T-helper 2 cell (primary cell): ENCODE measurements around the gene HRG.
"Not testable (repeated sequence)": the region's sequence is repeated elsewhere in the genome, so short reads cannot be mapped to it uniquely, and the experiment has no call there.

Experiments used
- DNase-seq, 5 experiments: peaks; one replicate each; pipeline versions ENCODE4 v3.0.0 to v3.0.0-alpha.2; 2012 to 2022
- total RNA-seq, 2 donors: gene quantifications; one replicate each; lab custom pipeline; 2026; lab: John Stamatoyannopoulos, UW

Gene HRG, protein sequence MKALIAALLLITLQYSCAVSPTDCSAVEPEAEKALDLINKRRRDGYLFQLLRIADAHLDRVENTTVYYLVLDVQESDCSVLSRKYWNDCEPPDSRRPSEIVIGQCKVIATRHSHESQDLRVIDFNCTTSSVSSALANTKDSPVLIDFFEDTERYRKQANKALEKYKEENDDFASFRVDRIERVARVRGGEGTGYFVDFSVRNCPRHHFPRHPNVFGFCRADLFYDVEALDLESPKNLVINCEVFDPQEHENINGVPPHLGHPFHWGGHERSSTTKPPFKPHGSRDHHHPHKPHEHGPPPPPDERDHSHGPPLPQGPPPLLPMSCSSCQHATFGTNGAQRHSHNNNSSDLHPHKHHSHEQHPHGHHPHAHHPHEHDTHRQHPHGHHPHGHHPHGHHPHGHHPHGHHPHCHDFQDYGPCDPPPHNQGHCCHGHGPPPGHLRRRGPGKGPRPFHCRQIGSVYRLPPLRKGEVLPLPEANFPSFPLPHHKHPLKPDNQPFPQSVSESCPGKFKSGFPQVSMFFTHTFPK
- total RNA-seq = 0 to 0.07 reads per million in 2 donors

DNA sequence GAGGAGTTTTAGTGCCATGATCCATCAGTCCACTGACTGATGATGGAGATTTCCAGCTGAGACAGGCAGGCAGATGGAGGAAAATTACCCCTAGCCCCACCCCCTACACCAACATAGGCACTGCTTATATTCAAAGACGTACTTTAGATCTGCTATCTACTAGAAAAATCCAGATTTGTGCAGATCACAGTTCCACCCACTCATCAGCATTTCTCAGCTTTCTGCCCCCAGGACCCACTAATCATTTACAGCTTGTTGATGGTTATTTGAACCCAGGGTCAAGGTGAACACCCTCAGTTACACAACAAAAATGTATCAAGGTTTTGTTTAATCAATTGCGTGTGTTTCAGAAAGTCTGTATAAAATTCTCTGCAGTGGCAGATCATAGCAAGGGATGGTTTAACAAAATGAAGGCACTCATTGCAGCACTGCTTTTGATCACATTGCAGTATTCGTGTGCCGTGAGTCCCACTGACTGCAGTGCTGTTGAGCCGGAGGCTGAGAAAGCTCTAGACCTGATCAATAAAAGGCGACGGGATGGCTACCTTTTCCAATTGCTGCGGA is at the start of gene HRG:
HRG (plus strand) TSS at position 390 of the 564 bp plus-strand sequence; CDS start at position 408, 18 bp downstream.
- DNase-seq = no peak

DNA sequence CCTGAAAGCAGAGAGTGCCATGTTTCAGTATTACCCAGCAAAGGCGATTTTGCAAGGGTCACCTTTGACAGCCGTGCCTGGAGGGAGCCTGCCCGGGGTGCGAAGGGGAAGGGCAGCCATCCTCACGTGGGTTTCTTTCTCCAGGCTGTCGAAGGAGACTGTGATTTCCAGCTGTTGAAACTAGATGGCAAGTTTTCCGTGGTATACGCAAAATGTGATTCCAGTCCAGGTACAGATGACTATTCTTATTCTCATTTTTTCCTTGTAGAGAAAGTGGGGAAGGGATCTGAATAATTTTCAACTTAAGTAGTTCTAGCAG is 49.6 kb upstream of the HRG start:
- no peak for DNase-seq

DNA sequence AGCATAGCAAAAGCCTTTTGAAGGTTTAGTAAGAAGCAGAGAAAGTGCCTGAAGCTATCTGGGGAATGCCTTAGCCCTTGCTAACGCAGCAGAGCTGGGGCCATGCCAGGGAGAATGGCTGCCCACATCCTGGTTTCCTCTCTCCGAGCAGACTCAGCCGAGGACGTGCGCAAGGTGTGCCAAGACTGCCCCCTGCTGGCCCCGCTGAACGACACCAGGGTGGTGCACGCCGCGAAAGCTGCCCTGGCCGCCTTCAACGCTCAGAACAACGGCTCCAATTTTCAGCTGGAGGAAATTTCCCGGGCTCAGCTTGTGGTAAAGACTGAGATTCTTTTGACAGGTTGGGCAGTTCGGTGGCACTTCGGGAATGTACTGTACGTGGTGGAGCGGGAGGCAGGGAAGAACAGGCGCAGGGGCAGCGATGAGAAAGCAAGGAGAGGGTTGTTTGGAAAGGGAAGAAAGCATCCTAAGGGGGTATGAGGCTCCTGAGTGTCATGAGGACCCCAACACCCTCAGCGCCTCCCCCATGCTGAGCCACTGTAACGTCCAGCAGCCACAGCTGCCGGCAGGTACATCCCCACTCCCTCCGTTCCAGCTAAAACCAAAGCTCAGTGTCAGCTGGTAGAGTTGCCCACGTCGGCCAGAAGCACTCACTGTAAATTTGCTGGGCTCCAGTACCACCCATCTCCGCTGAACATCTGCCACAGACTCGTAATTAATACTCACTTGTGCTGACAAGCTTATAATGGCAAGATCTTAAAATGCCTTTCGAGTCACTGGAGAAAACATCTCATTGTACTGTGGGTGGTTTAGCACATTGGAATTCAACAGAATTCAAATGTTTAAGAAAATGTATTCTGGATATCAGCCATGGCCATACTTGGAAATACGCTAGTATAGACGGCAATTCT is 48.5 kb upstream of the HRG start:
- peak; percentile 62 to 93 (median 76) for DNase-seq

DNA sequence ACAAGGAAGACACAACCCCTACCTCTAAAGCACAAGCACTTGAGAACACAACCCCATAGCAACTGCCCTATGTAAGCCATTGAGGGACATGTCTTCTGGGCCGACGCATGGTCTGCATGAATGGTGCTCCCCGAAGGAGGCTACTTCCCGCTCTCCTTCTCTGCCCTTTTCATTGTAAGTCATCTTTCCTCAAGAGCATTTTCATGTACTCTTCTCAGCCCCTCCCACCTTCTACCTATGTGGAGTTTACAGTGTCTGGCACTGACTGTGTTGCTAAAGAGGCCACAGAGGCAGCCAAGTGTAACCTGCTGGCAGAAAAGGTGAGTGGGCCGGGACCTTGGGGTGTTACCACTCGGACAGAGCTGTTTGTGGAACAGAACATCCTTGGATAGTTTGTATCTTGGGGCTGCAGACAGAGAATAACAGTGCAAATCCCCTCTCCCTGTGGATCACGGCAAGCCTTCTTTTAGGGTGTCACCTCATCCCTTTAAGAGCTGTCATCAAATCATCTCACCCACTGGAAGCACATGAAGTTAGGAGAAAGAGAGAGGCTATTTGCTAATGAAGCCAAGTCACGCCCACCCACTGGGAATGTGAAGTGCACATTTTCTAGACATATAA is 47.4 kb upstream of the HRG start:
- no peak for DNase-seq

DNA sequence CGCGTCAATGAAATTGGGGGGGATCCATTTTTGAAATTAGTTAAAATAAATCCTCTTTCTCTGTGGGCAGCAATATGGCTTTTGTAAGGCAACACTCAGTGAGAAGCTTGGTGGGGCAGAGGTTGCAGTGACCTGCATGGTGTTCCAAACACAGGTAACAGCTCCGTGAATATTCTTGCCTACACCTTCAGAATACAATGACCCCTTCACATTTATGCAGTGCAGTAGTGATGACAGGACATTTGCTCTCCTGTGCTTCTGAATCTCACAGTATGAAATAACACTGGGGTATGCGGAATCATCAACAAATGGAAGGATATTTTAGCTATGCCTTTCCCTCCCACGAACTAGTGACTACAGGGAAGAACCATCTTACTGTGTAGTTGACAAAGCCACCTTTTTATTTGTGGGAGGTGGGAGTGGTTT is 46.0 kb upstream of the HRG start:
- no peak for DNase-seq

DNA sequence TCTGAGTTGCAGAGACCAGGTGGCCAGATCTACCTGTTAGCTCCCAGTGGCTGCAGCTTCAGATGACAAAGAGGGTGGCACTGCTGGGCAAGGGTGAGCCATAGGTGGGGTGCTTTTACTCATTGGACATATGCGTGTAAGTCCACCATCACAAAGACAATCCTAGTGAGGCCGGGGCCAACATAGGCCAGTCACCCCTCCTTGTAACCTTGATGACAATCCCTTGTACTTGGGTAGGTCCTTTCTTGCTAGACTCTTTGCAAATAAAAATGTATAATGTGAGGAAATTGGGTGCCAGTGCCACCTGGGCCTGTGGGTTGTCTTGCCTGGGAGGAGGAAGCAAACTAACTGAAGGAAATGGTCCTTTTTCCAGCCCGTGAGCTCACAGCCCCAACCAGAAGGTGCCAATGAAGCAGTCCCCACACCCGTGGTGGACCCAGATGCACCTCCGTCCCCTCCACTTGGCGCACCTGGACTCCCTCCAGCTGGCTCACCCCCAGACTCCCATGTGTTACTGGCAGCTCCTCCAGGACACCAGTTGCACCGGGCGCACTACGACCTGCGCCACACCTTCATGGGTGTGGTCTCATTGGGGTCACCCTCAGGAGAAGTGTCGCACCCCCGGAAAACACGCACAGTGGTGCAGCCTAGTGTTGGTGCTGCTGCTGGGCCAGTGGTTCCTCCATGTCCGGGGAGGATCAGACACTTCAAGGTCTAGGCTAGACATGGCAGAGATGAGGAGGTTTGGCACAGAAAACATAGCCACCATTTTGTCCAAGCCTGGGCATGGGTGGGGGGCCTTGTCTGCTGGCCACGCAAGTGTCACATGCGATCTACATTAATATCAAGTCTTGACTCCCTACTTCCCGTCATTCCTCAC is 45.4 kb upstream of the HRG start:
- DNase-seq = no peak

DNA sequence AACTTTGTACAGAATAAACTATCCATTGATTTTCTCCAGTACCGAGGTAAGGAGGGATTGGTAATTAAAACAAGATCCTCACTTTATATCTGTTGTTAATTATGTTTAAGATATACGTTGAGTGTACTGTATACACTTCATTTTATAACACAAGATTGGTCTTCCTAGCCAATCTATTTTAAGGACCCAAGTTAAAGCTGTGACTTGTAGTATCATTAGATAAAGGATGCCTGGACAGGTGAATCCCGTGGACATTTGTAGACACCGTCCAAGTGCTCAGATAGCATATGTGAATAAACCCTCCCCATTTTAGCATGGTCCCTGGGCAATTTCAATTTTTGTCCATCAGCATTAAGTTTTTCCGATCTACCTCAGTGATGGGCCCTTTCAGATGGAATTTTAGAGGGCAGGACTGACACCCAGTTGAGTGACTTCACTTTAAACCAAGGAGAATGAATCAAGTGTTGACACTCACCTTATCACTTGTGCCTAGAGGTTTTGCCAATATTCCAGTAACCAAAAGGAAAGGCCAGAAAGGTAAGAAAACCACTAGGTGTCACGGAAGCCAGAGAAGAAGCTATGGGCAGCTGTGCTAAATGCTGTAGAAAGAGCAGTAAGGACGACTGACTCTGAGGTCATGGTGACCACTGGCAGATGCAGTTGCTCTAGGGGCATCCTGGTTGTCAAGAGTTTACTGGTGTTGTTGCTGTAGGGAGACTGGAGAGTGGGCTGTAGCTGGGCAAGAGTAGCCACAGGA is 43.7 kb upstream of the HRG start:
- no peak for DNase-seq

DNA sequence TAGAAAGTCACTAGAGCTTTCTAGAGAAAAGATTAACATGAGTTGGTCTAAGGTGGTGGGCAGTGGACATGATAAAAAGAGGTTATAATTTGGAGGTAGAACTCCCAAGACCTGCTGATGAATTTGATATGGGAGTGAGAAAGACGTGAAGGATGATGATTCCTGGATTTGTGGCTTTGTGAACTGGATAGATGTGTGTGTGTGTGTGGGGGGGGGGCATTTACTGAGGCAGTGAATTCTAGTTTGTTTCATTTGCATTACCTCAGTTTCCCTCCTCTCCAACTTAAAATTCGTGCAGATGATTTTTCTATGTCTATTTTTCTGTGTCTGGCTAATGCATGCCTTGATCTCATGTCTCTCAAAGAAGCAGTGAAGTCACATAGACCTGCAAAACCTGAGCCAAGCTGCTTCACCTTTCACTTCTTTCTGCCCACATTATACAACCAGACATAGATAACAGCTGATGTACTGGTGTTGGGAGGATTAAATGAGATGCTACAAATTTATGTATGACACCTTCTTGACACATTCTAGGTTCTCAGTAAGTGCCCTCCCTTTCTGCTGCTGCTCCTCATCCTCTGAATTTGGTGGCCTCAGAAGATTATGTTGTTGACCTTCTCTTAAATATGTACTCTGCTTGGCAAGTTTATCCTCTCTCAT is 43.0 kb upstream of the HRG start:
- no peak for DNase-seq

DNA sequence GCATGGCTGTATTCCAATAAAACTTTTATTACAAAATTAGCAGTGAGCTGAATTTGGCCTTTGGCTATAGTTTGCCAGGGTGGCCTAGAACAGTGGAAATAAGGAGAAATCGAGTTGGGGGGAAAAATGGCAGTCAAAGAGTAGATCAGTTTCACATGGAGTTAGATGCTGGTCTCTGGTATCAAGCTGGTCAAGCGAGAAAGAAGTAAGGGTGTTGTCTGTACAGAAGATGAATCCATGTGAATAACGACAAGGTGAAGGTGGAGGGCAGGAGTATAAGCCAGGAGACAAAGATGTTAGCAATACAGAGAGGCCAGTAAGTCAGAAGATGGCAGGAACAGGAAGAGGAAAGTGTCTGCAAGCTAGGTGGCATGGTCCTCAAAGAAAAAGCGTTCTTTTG is 41.2 kb upstream of the HRG start:
- no peak for DNase-seq

DNA sequence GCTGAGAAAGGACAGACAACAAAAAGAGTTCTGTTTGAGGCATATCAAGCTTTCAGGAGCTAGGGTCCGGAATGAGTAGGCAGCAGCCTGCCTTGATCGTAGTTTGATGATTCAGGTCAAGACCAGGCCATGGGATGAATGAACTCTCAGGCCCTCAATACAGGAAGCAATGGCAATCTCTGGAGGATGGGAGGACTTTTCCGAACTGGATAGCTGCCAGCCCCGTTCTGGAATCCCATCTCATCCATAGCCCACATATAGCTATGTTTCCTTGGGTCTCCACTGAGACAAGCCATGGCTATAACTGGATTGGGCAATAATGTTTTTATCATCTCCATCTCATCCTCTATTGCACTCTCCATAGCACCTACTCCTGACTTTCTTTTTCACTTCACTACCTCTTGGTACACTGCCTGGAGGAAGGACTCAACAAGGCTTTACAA is 40.2 kb upstream of the HRG start:
- no peak for DNase-seq

DNA sequence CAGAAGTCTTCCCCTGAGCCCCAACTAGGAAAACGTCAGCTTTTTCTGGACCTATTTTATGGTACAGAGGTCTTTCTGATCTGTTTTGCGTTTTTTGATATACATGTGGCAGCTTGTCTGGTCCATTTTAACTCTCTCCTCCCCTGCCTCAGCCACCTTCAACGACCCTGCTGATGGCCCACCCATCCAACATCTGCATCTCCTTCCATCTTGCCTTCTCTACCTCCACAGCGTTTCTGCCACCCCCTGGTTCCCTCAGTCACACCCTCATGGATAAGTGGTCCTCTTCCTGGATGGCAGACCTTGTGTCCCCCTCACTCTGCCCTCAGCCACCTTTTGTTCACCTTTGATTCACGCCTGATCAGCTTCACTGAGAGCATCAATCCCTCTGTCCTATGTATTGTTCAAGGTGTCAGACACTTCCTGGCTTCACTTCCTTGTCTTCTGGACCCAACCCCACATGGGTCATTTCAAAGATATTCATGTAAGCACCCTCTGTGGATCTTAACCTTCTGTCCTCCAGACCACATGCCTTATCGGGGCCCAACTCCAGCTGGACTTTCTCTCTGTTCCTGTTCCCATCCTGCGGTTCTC is 39.5 kb upstream of the HRG start:
- no peak for DNase-seq

DNA sequence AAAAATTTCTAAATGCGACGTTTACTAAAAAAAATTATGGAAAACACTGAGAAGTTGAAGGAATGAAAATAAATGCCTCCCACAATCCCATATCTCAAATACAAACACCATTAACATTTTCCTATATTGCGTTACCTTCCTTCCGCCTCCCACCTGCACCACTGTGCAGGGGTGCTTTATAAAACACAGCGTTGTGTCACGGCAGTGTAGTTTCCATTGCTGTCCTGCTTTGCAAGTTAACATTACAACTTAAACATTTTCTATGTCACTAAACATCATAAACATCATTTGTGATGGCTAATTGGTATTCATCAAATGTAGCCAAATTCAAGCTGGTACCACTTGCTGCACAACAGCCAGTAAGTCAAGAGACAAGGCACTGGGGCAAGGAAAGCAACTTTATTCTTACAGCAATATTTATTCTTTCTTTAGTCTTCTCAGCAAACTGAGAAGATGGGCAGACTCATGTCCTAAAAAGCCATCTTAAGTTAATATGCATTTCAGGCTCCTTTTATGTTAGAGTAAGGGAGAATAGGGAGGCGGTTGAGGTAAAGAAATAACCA is 37.9 kb upstream of the HRG start:
- DNase-seq = no peak

DNA sequence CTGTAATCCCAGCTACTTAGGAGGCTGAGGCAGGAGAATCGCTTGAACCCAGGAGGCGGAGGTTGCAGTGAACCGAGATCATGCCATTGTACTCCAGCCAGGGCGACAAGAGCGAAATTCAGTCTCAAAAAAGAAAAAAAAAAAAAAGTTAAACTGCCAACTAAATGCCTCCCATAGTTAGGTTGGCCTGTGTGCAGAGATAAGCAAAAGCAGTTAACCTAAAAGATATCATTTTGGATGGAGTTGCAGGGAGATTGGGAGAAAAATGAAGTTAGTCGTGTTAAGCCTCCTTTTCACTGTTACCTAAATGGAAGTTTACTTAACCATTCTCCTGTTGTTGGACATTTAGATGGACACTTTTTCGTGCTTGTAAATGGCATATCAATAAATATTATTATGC is 37.1 kb upstream of the HRG start:
- DNase-seq = no peak

DNA sequence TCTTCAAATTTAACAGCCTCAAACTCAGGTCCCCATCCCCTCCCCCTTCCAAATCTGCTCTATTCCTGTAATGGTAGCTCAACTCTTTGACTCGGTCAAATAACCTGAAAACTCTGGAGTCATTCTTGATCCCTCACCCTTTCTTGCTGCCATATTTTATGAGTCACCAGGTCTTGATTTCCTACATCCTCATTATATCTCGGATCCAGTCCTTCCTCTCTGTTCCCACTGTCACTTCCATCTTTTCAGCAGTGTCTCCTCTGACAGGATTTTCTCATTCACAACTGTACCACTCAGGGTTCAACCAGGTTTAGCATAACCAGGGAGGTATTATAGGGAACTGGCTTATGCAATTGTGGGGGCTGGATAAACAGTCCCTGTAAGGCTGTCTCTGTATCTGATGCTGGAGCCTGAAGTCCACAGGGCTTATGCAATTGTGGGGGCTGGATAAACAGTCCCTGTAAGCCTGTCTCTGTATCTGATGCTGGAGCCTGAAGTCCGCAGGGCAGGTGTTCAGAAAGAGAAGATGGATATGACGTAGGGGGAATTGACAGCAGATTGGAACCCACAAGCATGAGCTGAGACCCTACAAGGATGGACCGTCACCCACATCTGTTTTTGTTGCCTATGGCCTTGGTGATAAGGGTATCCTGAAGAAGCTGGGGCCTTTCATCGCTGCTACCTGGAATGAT is 34.7 kb upstream of the HRG start:
- DNase-seq = no peak

DNA sequence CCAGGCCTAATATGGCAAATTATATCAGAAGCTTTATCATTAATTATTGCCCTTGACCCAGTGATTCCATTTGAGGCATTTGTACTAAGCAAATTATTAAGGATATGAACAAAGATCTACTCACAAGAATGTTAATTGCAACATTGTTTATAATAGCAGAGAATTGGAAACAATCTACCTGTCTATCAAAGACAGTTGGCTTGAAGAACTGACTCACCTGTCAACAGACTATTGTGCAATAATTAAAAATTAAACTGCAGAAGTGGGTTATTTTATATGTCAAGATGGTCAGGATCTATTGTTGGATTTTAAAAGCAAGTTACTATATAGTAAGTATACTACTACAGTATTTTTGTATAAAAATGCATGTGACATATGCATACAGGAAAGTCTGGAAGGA is 32.3 kb upstream of the HRG start:
- no peak for DNase-seq

DNA sequence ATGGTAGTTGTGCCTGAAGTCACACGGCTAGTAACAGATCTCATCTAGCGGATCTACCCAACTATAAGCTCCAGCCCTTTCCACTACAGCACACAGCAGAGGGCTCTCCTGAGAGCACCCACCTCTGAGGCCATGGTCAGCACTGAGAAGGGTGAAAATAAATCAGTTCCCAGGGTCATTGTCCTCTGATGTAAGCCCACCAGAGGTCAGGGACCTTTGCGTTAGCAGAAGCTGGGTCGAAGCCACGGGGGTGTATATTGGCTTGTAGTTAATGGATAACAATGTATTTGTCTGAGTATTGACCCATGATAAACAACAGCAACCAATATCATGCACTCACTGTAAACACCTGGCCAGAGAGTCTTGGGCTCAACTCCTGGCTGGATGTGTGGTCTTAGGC is 31.6 kb upstream of the HRG start:
- not testable (repeated sequence) for DNase-seq

DNA sequence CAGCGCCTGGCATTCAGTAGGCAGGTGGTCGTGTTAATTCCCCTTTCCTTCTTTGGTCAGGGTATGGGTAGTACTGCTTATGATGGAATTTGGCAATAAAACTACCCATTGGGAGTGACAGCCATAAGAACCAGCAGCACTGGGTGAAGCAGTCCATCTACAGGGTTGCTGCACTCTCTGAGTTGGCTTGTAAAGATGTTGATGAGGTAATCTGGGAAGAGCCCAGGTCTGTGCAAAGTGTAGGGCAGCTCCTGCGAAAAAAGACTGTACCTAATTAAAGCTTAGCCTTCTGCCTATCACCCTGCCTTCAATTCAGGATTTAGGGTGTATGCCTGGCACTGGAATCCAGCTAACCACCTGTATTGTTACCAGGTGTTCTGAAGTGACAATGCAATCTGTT is 30.3 kb upstream of the HRG start:
- DNase-seq = no peak

DNA sequence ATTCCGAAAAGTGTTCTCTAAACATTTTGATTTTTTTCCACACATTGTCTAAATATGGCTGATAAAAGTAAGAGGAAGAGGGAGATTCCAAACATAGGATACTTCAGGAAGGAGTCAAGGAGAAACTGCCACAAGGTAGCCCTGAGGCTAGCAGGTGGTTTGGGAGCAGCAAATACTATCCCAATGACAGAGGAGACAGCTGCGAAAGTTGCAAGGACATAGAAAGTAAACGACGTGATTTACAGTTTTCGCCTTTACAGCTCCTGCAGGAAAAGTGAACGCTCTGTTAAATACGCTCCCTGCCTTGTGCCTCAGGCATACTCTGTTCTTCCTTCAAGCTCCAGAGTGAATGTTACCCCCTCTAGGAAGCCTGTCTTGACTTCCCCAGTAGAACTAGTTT is 29.3 kb upstream of the HRG start:
- DNase-seq = no peak

DNA sequence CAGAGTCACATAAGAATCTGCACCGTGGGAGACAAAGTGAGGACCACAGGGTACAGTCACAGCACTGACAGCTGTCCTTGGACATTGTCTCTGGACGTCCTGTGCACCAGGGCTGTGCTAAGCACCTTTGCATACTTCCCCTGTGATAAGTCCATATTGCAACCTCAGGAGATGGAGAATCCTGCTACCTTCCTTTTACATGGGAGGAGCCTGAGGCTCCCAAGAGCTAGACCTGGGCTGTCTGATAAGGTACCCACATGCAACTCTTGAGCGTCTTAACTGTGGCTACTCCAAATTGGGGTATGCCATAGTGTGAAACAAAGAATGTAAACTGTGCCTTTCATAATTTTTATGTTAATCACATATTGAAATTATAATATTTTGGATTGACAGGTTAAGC is 28.1 kb upstream of the HRG start:
- DNase-seq = no peak
